ENCODE data around the gene TMF1. TPM values are rescaled to one million over a fixed set of nuclear protein-coding genes. Genes with fewer than 3 reads are reported as not detected.
A peak's percentile ranks its signal among the peaks of the same experiment; 100 is the strongest.

The TMF1 gene
- total and polyA plus RNA-seq, 8 donors = 5.7 to 25.9 (median 16.0) TPM

- Histone ChIP-seq H3K27ac (peak overlapping the region in 2 of 4 donors; percentile 33 to 61), H3K4me3 (no peak overlapping the region), H3K9me3 (no peaks in the 10 kb centered on the region), H3K36me3 (no peaks in the 10 kb centered on the region), H3K27me3 (no peaks in the 10 kb centered on the region), H3K4me1 (peaks cover 21 to 59% (median 39%) of the 10 kb centered on the region in 3 donors)
- no peak for TF ChIP-seq CTCF (IDR thresholded peaks at IDR 0.05)
- DNase-seq (no peak), FAIRE-seq (no peak), ATAC-seq (no peak)
- intact Hi-C loops (cut with DNase I) = no loop called here
- 80 to 81% methylated on average over 5 of the region's 5 CpGs for WGBS, 2 donors
Observed at GRCh38 chr3:69095636-69096035, 43.5 kb upstream of the TMF1 start.

- no peaks in the 10 kb centered on the region for H3K27me3 ChIP-seq
- no peak for TF ChIP-seq CTCF (IDR thresholded peaks at IDR 0.05)
- intact Hi-C loops (cut with DNase I) = no loop called here
- DNase-seq (no peak), FAIRE-seq (no peak), ATAC-seq (peak in 3 of 4 donors; percentile 9 to 36 (median 20))
- H3K4me3 ChIP-seq = no peak overlapping the region
- no peaks in the 10 kb centered on the region for H3K36me3 ChIP-seq
- H3K27ac ChIP-seq = peak overlapping the region in 3 of 4 donors; percentile 40 to 63 (median 61)
- no peaks in the 10 kb centered on the region for H3K9me3 ChIP-seq
- 43 to 53% methylated on average over 8 of the region's 8 CpGs for WGBS, 2 donors
- H3K4me1 ChIP-seq = peaks cover 21 to 68% (median 49%) of the 10 kb centered on the region in 3 donors
Observed at GRCh38 chr3:69094467-69095205, 42.5 kb upstream of the TMF1 start.

- peak in 3 of 4 donors; percentile 16 to 38 (median 24) for ATAC-seq
- no peak for FAIRE-seq
- Histone ChIP-seq H3K27me3 (no peaks in the 10 kb centered on the region), H3K4me1 (peaks cover 27 to 93% (median 69%) of the 10 kb centered on the region in 3 donors), H3K27ac (peak overlapping the region in 2 of 4 donors; percentile 61 to 69), H3K9me3 (no peaks in the 10 kb centered on the region), H3K4me3 (no peak overlapping the region), H3K36me3 (no peaks in the 10 kb centered on the region)
- no peak for TF ChIP-seq CTCF (IDR thresholded peaks at IDR 0.05)
- no peak for DNase-seq
- intact Hi-C loops (cut with DNase I) = no loop called here
- WGBS, 2 donors = 32 to 35% methylated on average over 4 of the region's 4 CpGs
Observed at GRCh38 chr3:69092030-69092516, 39.9 kb upstream of the TMF1 start.

- no peak for TF ChIP-seq CTCF (IDR thresholded peaks at IDR 0.05)
- intact Hi-C loops (cut with DNase I) = no loop called here
- ATAC-seq (no peak), FAIRE-seq (no peak), DNase-seq (no peak)
- H3K9me3 ChIP-seq = no peaks in the 10 kb centered on the region
- H3K4me3 ChIP-seq = no peak overlapping the region
- peaks cover 28 to 92% (median 74%) of the 10 kb centered on the region in 3 donors for H3K4me1 ChIP-seq
- WGBS, 2 donors = 47 to 52% methylated on average over 5 of the region's 5 CpGs
- no peaks in the 10 kb centered on the region for H3K27me3 ChIP-seq
- H3K36me3 ChIP-seq = no peaks in the 10 kb centered on the region
- H3K27ac ChIP-seq = peak overlapping the region in 2 of 4 donors; percentile 61 to 69
Observed at GRCh38 chr3:69091389-69092029, 39.4 kb upstream of the TMF1 start.
